Measurements from ENCODE around the gene STK32A.

DNA sequence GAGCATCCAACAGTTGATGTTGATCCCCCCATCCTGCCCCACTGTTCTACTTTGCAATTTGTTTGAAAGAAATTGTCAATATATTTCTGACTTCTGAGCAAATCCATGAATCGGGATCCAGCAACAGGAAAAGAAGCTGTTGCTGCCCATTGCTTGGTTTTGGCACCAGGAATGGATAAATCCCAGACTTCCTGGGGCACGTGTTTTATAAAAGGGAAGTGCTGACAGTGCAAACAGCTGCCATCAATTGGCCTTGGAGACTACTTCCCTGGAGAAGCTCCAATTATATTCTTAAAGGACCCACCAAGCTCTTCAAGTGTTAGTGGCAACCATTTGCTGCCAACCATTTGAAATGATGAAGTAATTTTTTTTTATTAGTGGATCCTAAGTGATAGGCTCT lies 13.7 kb downstream of the STK32A start:
- no peak for TF ChIP-seq POLR2A (IDR thresholded peaks at IDR 0.05; ENCODE audit: low read length)
- TF ChIP-seq GATA1 (IDR thresholded peaks at IDR 0.05; ENCODE audit: low read depth, low read length): no peak

All from erythroblast (primary cell).